ENCODE results near the gene OLFM2.
"Not testable (repeated sequence)": the region's sequence is repeated elsewhere in the genome, so short reads cannot be mapped to it uniquely, and the experiment has no call there.

DNA sequence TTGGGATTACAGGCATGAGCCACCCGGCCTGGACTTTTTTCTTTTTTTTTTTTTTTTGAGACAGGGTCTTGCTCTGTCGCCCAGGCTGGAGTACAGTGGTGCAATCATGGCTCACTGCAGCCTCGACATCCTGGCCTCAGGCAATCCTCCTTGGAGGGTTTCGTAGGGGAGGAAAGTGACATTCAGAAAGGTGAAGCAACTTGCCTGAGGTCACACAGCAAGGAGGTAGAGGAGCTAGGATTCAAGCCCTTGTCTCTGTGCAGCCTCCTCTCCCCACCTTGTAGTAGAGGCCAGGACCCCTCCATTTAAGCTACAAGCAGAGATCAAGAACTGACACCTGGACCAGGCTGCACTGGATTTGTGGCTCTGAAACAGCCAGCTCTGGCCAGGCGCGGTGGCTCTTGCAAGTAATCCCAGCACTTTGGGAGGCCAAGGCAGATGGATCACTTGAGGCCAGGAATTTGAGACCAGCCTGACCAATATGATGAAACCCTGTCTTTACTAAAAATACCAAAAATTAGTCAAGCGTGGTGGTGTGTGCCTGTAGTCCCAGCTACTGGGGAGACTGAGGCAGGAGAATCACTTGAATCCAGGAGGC is 10.3 kb upstream of the OLFM2 start:
- TF ChIP-seq, protein P1, sequence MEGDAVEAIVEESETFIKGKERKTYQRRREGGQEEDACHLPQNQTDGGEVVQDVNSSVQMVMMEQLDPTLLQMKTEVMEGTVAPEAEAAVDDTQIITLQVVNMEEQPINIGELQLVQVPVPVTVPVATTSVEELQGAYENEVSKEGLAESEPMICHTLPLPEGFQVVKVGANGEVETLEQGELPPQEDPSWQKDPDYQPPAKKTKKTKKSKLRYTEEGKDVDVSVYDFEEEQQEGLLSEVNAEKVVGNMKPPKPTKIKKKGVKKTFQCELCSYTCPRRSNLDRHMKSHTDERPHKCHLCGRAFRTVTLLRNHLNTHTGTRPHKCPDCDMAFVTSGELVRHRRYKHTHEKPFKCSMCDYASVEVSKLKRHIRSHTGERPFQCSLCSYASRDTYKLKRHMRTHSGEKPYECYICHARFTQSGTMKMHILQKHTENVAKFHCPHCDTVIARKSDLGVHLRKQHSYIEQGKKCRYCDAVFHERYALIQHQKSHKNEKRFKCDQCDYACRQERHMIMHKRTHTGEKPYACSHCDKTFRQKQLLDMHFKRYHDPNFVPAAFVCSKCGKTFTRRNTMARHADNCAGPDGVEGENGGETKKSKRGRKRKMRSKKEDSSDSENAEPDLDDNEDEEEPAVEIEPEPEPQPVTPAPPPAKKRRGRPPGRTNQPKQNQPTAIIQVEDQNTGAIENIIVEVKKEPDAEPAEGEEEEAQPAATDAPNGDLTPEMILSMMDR (IDR thresholded peaks at IDR 0.05; ENCODE audit: low read depth, low read length) = not testable (repeated sequence)
- not testable (repeated sequence) for TF ChIP-seq EZH2phosphoT487 (IDR thresholded peaks at IDR 0.05; ENCODE audit: low read depth)
